ENCODE measurements around the gene PAN3. TPM values are rescaled to one million over a fixed set of nuclear protein-coding genes. Genes with fewer than 3 reads are reported as not detected.
A peak's percentile ranks its signal among the peaks of the same experiment; 100 is the strongest.
"Not testable (repeated sequence)": the region's sequence is repeated elsewhere in the genome, so short reads cannot be mapped to it uniquely, and the experiment has no call there.

The PAN3 gene
- total RNA-seq, 4 donors from 2014 or later, result 26.0 to 45.0 (median 34.1) TPM

GRCh38 chr13:28137596-28137995, 749 bp upstream of the PAN3 start:
- no peak for ATAC-seq
- H3K4me1 ChIP-seq, result peaks cover 0 to 43% (median 4%) of the 10 kb centered on the region in 3 donors
- no peaks in the 10 kb centered on the region for H3K27me3 ChIP-seq
- H3K36me3 ChIP-seq, result no peaks in the 10 kb centered on the region
- peak overlapping the region; percentile 78 to 100 for H3K4me3 ChIP-seq
- 0 to 1% methylated on average over 2 to 11 of the region's 11 CpGs for WGBS, 2 donors (ENCODE audit: low coverage in 1 of 2)
- no peak for TF ChIP-seq POLR2AphosphoS5 (IDR thresholded peaks at IDR 0.05)
- TF ChIP-seq POLR2A (IDR thresholded peaks at IDR 0.05), result no peak
- no peaks in the 10 kb centered on the region for H3K9me3 ChIP-seq
- H3K27ac ChIP-seq, result peak overlapping the region; percentile 85 to 99 (median 98)

- H3K27ac ChIP-seq, result peak overlapping the region; percentile 85 to 99 (median 98)
Observed at GRCh38 chr13:28138756-28139470, 568 bp downstream of the PAN3 start.

GRCh38 chr13:28140433-28141125, 2.2 kb downstream of the PAN3 start:
- no peaks in the 10 kb centered on the region for H3K9me3 ChIP-seq
- 60 to 65% methylated on average over 7 to 8 of the region's 10 CpGs for WGBS, 2 donors (ENCODE audit: low coverage in 1 of 2)
- ATAC-seq, result no peak
- no peaks in the 10 kb centered on the region for H3K36me3 ChIP-seq
- H3K27ac ChIP-seq, result peak overlapping the region in 2 of 4 donors; percentile 99
- H3K4me1 ChIP-seq, result peaks cover 0 to 54% (median 4%) of the 10 kb centered on the region in 3 donors
- H3K4me3 ChIP-seq, result peak overlapping the region in 1 of 2 donors; percentile 100
- no peaks in the 10 kb centered on the region for H3K27me3 ChIP-seq
- TF ChIP-seq POLR2AphosphoS5 (IDR thresholded peaks at IDR 0.05), result no peak
- no peak for TF ChIP-seq POLR2A (IDR thresholded peaks at IDR 0.05)
- TF ChIP-seq CTCF (IDR thresholded peaks at IDR 0.05), result no peak

More at GRCh38 chr13:28138756-28139470, 568 bp downstream of the PAN3 start:
- no peaks in the 10 kb centered on the region for H3K9me3 ChIP-seq
- H3K36me3 ChIP-seq, result no peaks in the 10 kb centered on the region
- H3K4me3 ChIP-seq, result peak overlapping the region; percentile 78 to 100
- H3K4me1 ChIP-seq, result peaks cover 0 to 54% (median 4%) of the 10 kb centered on the region in 3 donors
- peak; percentile 75 for ATAC-seq
- no peaks in the 10 kb centered on the region for H3K27me3 ChIP-seq
- TF ChIP-seq CTCF (IDR thresholded peaks at IDR 0.05) (no peak), POLR2A (IDR thresholded peaks at IDR 0.05) (peak; percentile 54 to 57), POLR2AphosphoS5 (IDR thresholded peaks at IDR 0.05) (peak; percentile 84)
- 0% methylated on average over 5 of the region's 60 CpGs; no CpG with 5 or more reads in 1 of the 2 donors for WGBS, 2 donors (ENCODE audit: low coverage in 1 of 2)

GRCh38 chr13:28141542-28141941, 3.2 kb downstream of the PAN3 start:
- ATAC-seq, H3K36me3 ChIP-seq, H3K4me3 ChIP-seq, H3K9me3 ChIP-seq, H3K27me3 ChIP-seq, H3K27ac ChIP-seq: not testable (repeated sequence)
- H3K4me1 ChIP-seq, result peaks cover 0 to 51% (median 4%) of the 10 kb centered on the region in 3 donors
- 76 to 86% methylated on average over 2 to 4 of the region's 10 CpGs for WGBS, 2 donors (ENCODE audit: low coverage in 1 of 2)

- H3K36me3 ChIP-seq, result no peaks in the 10 kb centered on the region
- no peaks in the 10 kb centered on the region for H3K9me3 ChIP-seq
- 95 to 98% methylated on average over 5 of the region's 6 CpGs for WGBS, 2 donors (ENCODE audit: low coverage in 1 of 2)
- no peak overlapping the region for H3K4me3 ChIP-seq
- no peaks in the 10 kb centered on the region for H3K27me3 ChIP-seq
- peaks cover 0 to 34% (median 3%) of the 10 kb centered on the region in 3 donors for H3K4me1 ChIP-seq
- H3K27ac ChIP-seq, result no peak overlapping the region
- ATAC-seq, result no peak
- TF ChIP-seq CTCF (IDR thresholded peaks at IDR 0.05), result no peak
- no peak for TF ChIP-seq EP300 (IDR thresholded peaks at IDR 0.05)
- no peak for TF ChIP-seq POLR2AphosphoS5 (IDR thresholded peaks at IDR 0.05)
- no peak for TF ChIP-seq POLR2A (IDR thresholded peaks at IDR 0.05)
Observed at GRCh38 chr13:28145049-28145448, 6.7 kb downstream of the PAN3 start.
